ENCODE data around the gene TSEN2. TPM values are rescaled to one million over a fixed set of nuclear protein-coding genes. Genes with fewer than 3 reads are reported as not detected.

The TSEN2 gene
- polyA plus RNA-seq, 3 donors from 2014 or later, result 3.0 to 13.8 (median 9.0) TPM

DNA sequence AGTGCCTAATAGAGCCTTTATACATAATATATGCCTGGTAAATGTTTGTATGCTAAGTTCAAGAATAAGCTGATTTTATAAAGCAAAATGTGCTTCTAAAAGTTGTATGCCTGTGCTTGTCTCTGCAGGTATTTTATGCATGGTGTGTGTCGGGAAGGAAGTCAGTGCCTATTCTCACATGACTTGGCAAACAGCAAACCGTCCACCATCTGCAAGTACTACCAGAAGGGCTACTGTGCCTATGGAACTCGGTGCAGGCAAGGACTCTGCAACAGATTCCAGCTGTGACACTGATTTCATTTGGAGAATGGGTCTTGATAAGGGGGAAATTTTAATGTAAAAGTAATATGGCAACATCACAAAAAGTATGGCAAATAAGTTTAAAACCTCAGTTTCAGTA is 84.5 kb downstream of the TSEN2 start:
- no peak overlapping the region for H3K4me3 Mint-ChIP-seq
- H3K27me3 Mint-ChIP-seq (ENCODE audit: low read depth in 3 of 3), result peaks cover 0 to 2% (median 0%) of the 10 kb centered on the region in 3 donors
- H3K36me3 Mint-ChIP-seq, result peaks cover 46 to 66% (median 58%) of the 10 kb centered on the region in 3 donors
- H3K4me1 Mint-ChIP-seq, result peaks cover 15 to 39% of the 10 kb centered on the region in 2 donors
- H3K9me3 Mint-ChIP-seq, result peaks cover 2 to 16% (median 8%) of the 10 kb centered on the region in 6 donors
- H3K27ac Mint-ChIP-seq, result peak overlapping the region in 1 of 6 donors; percentile 78
- DNase-seq, result no peak

- H3K27ac Mint-ChIP-seq, result peak overlapping the region in 2 of 6 donors; percentile 1 to 16
- H3K36me3 Mint-ChIP-seq, result peaks cover 42 to 71% (median 57%) of the 10 kb centered on the region in 3 donors
- H3K9me3 Mint-ChIP-seq, result peaks cover 2 to 16% (median 8%) of the 10 kb centered on the region in 6 donors
These were observed 85.6 kb downstream of the TSEN2 start for GRCh38 chr3:12569836-12570235.

GRCh38 chr3:12571986-12572385 is 87.7 kb downstream of the TSEN2 start:
- Mint-ChIP-seq H3K36me3 (peaks cover 47 to 73% (median 52%) of the 10 kb centered on the region in 3 donors), H3K27ac (no peak overlapping the region), H3K9me3 (peaks cover 0 to 1% (median under 1%) of the 10 kb centered on the region in 6 donors), H3K4me1 (peaks cover 5 to 14% of the 10 kb centered on the region in 2 donors), H3K27me3 (ENCODE audit: low read depth in 3 of 3) (peaks cover 0 to 4% (median 0%) of the 10 kb centered on the region in 3 donors), H3K4me3 (no peak overlapping the region)
- no peak for DNase-seq

More at GRCh38 chr3:12569836-12570235, 85.6 kb downstream of the TSEN2 start:
- H3K4me1 Mint-ChIP-seq, result peaks cover 10 to 32% of the 10 kb centered on the region in 2 donors
- peaks cover 0 to 2% (median 0%) of the 10 kb centered on the region in 3 donors for H3K27me3 Mint-ChIP-seq (ENCODE audit: low read depth in 3 of 3)
- DNase-seq, result no peak
- H3K4me3 Mint-ChIP-seq, result no peak overlapping the region

DNA sequence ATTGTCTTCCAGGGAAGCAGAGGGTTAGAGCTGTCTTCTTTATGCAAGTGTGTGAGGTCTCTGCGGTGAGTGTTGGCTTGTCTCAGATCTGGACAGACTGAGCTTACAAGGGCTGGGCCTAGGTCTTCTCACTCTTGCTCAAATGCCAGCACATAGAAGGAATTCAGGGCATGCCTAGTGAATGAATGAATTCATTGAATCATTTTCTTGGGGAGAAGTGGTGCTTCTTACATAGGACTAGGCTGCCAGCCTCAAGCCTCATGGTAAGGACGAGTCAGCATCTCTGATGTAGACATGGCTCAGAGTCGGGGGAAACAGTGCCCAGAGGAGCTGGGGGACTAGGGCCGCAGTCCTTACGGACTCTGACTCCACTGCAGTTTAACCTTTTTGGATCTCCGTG is 89.9 kb downstream of the TSEN2 start:
- Mint-ChIP-seq H3K4me1 (peaks cover 0 to under 1% of the 10 kb centered on the region in 2 donors), H3K36me3 (peaks cover 50 to 76% (median 52%) of the 10 kb centered on the region in 3 donors)

GRCh38 chr3:12574661-12575060 is 90.4 kb downstream of the TSEN2 start:
- Mint-ChIP-seq H3K4me1 (peaks cover 0 to 6% of the 10 kb centered on the region in 2 donors), H3K4me3 (no peak overlapping the region), H3K27me3 (ENCODE audit: low read depth in 3 of 3) (peaks cover 0 to 4% (median 0%) of the 10 kb centered on the region in 3 donors), H3K9me3 (peaks cover 0 to 2% (median 0%) of the 10 kb centered on the region in 6 donors), H3K27ac (peak overlapping the region in 1 of 6 donors; percentile 30), H3K36me3 (peaks cover 46 to 77% (median 49%) of the 10 kb centered on the region in 3 donors)
- DNase-seq, result no peak

More for the DNA sequence above, 89.9 kb downstream of the TSEN2 start:
- H3K4me3 Mint-ChIP-seq, result no peak overlapping the region
- peaks cover 0 to 2% (median 0%) of the 10 kb centered on the region in 6 donors for H3K9me3 Mint-ChIP-seq
- peaks cover 0 to 4% (median 0%) of the 10 kb centered on the region in 3 donors for H3K27me3 Mint-ChIP-seq (ENCODE audit: low read depth in 3 of 3)
- no peak for DNase-seq
- H3K27ac Mint-ChIP-seq, result no peak overlapping the region

- Mint-ChIP-seq H3K27ac (peak overlapping the region in 1 of 6 donors; percentile 1), H3K27me3 (ENCODE audit: low read depth in 3 of 3) (peaks cover 1 to 8% (median 7%) of the 10 kb centered on the region in 3 donors), H3K9me3 (peaks cover 0 to 2% (median 0%) of the 10 kb centered on the region in 6 donors), H3K4me3 (no peak overlapping the region), H3K36me3 (peaks cover 28 to 63% (median 36%) of the 10 kb centered on the region in 3 donors), H3K4me1 (peaks cover 0 to 9% of the 10 kb centered on the region in 2 donors)
- DNase-seq, result no peak
These were observed 93.1 kb downstream of the TSEN2 start for GRCh38 chr3:12577379-12577778.

- DNase-seq, result no peak
- H3K4me1 Mint-ChIP-seq, result peaks cover 0 to 9% of the 10 kb centered on the region in 2 donors
- peaks cover 28 to 62% (median 36%) of the 10 kb centered on the region in 3 donors for H3K36me3 Mint-ChIP-seq
- H3K4me3 Mint-ChIP-seq, result no peak overlapping the region
- peaks cover 0 to 2% (median 0%) of the 10 kb centered on the region in 6 donors for H3K9me3 Mint-ChIP-seq
- H3K27ac Mint-ChIP-seq, result peak overlapping the region in 2 of 6 donors; percentile 22 to 40
- peaks cover 1 to 8% (median 7%) of the 10 kb centered on the region in 3 donors for H3K27me3 Mint-ChIP-seq (ENCODE audit: low read depth in 3 of 3)
These were observed 94.5 kb downstream of the TSEN2 start for GRCh38 chr3:12578742-12579141.

- H3K9me3 Mint-ChIP-seq, result peaks cover 0 to 2% (median 0%) of the 10 kb centered on the region in 6 donors
- H3K36me3 Mint-ChIP-seq, result peaks cover 30 to 57% (median 38%) of the 10 kb centered on the region in 3 donors
- peaks cover 1 to 8% (median 7%) of the 10 kb centered on the region in 3 donors for H3K27me3 Mint-ChIP-seq (ENCODE audit: low read depth in 3 of 3)
- DNase-seq, result no peak
- peak overlapping the region in 5 of 6 donors; percentile 37 to 76 (median 57) for H3K27ac Mint-ChIP-seq
- no peak overlapping the region for H3K4me3 Mint-ChIP-seq
- peaks cover 0 to 9% of the 10 kb centered on the region in 2 donors for H3K4me1 Mint-ChIP-seq
These were observed 95.2 kb downstream of the TSEN2 start for GRCh38 chr3:12579456-12579855.

- peaks cover 3 to 8% (median 7%) of the 10 kb centered on the region in 3 donors for H3K27me3 Mint-ChIP-seq (ENCODE audit: low read depth in 3 of 3)
- H3K4me3 Mint-ChIP-seq, result no peak overlapping the region
- peaks cover 35 to 58% (median 43%) of the 10 kb centered on the region in 3 donors for H3K36me3 Mint-ChIP-seq
- H3K27ac Mint-ChIP-seq, result peak overlapping the region in 5 of 6 donors; percentile 7 to 76 (median 54)
- H3K9me3 Mint-ChIP-seq, result peaks cover 0 to 2% (median 0%) of the 10 kb centered on the region in 6 donors
- no peak for DNase-seq
- peaks cover 0 to 9% of the 10 kb centered on the region in 2 donors for H3K4me1 Mint-ChIP-seq
These were observed 95.6 kb downstream of the TSEN2 start for GRCh38 chr3:12579905-12580304.

- peaks cover 3 to 7% (median 3%) of the 10 kb centered on the region in 3 donors for H3K27me3 Mint-ChIP-seq (ENCODE audit: low read depth in 3 of 3)
- H3K4me3 Mint-ChIP-seq, result no peak overlapping the region
- DNase-seq, result no peak
- H3K27ac Mint-ChIP-seq, result no peak overlapping the region
- no peaks in the 10 kb centered on the region for H3K9me3 Mint-ChIP-seq
- H3K4me1 Mint-ChIP-seq, result peaks cover 0 to 9% of the 10 kb centered on the region in 2 donors
- peaks cover 22 to 47% (median 22%) of the 10 kb centered on the region in 3 donors for H3K36me3 Mint-ChIP-seq
These were observed 98.5 kb downstream of the TSEN2 start for GRCh38 chr3:12582730-12583129.

Other genes starting within 250 kb of the TSEN2 start
- gene PPARG, start 195.4 kb upstream of the TSEN2 start, polyA plus RNA-seq, result not detected
- gene MKRN2OS, start 61.0 kb downstream of the TSEN2 start, polyA plus RNA-seq, result not detected
- gene MKRN2, start 72.6 kb downstream of the TSEN2 start, polyA plus RNA-seq, result 10 to 100 TPM; 48.6 to 58.1 (median 50.8) TPM
- 10 to 100 TPM; 44.3 to 87.2 (median 81.7) TPM for gene RAF1, start 179.6 kb downstream of the TSEN2 start, polyA plus RNA-seq